HUDEP-2 (cell line): ENCODE data around the gene SLC46A1.

ENCODE experiments used
- DNase-seq, 76 experiments: peaks; one replicate each; lab custom pipeline; 2025; ENCODE audit not compliant: unreplicated experiment in 76 of 76; lab: John Stamatoyannopoulos, UW

Gene SLC46A1

GRCh38 chr17:28385037-28385400, 21.0 kb downstream of the SLC46A1 start:
- DNase-seq: no peak

DNA sequence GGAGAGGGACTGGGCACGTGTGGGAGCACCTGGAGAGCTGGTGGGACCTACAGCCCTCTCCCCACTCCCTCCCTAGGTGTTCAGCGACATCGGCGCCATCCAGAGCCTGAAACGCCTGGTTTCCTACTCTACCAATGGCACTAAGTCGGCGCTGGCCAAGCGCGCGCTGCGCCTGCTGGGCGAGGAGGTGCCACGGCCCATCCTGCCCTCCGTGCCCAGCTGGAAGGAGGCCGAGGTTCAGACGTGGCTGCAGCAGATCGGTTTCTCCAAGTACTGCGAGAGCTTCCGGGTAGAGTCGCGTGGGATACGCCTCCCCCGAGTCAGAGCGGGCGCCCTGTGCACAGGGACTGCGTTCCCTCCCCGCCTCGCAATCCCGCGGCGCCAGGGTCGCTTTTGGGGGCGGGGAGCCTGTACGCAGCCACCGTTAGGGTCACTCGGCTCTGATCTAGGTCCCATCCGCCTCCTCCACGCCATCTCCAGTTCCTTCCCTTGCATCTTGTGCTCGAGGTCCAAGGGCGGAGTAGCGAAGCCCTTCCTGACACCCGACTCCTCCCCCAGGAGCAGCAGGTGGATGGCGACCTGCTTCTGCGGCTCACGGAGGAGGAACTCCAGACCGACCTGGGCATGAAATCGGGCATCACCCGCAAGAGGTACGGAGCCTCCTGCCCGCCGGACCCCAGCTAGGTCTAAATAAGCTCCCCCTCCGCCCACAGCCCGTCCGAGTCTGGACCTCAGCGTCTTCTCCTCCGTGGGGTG, 21.6 kb downstream of the SLC46A1 start:
- peak in 24 of 76 experiments; percentile 4 to 53 (median 22) for DNase-seq

- peak in 20 of 76 experiments; percentile 4 to 35 (median 16) for DNase-seq
These were observed 24.7 kb downstream of the SLC46A1 start for GRCh38 chr17:28381141-28381825.

DNA sequence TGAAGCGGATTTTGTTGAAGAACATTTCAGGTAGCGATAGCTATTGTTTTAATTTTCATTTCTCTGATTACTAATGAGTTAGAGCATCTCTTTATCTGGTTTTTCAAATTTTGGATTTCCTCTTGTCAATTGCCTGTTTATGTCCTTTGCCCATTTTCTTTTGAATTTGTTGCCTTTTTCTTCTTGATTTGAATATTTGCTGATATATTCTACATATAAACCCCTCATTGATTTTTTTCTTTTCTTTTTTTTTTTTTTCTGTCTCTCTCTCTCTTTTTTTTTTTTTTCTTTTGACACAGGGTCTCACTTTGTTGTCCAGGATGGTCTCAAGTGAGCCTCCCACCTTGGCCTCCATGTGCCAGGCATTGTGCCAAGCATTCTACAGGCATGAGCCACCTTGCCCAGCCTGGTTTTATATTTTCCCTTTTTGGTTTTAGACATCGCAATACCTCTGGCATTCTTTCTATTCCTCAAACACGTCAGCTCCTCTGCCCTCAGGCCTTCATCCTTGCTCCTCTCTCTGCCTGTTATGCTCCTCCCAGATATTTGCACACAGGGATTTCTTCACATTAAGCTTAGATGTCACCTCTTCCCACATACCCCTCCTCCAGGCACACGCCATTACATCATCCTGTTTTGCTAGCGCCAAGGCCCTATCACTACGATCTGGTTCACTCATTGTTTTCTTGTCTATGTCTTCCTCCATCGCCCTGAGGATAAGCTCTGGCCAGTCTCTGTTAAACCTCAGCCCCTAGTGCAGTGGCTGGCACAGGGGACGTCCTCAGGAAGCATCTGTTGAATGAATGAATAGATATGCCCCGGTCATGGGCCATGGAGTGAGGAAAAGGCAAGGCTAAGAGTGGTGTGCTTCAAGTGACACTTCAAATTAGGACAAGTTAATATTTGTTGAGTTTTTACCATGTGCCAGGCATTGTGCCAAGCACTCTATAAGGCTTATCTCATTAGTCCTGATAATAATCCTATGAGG, 25.9 kb downstream of the SLC46A1 start:
- no peak for DNase-seq

GRCh38 chr17:28372945-28373274, 33.1 kb downstream of the SLC46A1 start:
- no peak for DNase-seq

GRCh38 chr17:28372203-28372944, 33.6 kb downstream of the SLC46A1 start:
- no peak for DNase-seq

- DNase-seq: peak in 30 of 76 experiments; percentile 8 to 59 (median 28)
These were observed 34.5 kb downstream of the SLC46A1 start, which contains the start of gene SARM1 for GRCh38 chr17:28371245-28372202. SARM1 (plus strand) TSS chr17:28371694; CDS start chr17:28372033, 339 bp downstream.

DNA sequence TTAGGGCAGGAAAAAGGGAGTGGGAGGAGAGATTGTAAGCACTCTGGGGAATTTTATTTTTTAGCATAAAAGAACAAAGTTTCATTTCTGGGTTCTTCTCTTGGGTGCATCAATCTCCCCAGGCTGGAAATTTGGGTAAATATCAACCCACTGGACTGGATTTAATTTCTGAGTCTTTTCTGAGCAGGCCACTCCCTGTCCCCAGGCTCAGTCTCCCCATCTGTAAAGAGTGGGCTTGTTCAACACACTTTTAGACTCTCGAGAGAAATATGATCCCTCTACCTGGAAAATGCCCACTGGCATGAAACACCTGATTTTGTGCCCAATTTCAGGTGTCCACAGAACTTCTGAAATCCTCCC, 35.3 kb downstream of the SLC46A1 start:
- no peak for DNase-seq

GRCh38 chr17:28370035-28370743, 35.8 kb downstream of the SLC46A1 start, which contains the start of gene VTN:
VTN (minus strand) TSS chr17:28370307; CDS start chr17:28370203, 104 bp downstream.
- peak in 1 of 76 experiments; percentile 10 for DNase-seq

GRCh38 chr17:28369684-28370034, 36.4 kb downstream of the SLC46A1 start:
- no peak for DNase-seq

- no peak for DNase-seq
These were observed 36.9 kb downstream of the SLC46A1 start for GRCh38 chr17:28368915-28369683.

GRCh38 chr17:28368306-28368831, 37.6 kb downstream of the SLC46A1 start:
- no peak for DNase-seq

GRCh38 chr17:28367641-28368305, 38.2 kb downstream of the SLC46A1 start:
- DNase-seq: no peak

DNA sequence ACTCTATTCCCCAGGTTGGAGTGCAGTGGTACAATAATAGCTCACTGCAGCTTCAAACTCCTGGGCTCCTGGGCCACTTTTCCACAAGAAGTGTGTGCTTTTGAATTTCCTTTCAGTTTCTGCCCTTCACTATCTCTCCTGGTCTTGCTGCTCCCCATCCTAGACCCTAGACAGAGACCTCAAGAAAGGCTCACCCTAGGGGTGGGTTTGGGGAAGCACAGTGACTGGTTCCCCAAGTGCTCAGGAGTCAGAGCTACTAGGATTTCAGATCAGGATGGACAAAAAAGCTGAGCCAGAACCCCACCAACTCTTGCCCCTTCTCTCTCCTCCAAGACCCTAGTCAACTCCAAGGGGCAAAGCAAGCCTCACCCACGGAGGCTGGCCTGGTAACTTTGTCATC, 39.4 kb downstream of the SLC46A1 start:
- DNase-seq: no peak

DNA sequence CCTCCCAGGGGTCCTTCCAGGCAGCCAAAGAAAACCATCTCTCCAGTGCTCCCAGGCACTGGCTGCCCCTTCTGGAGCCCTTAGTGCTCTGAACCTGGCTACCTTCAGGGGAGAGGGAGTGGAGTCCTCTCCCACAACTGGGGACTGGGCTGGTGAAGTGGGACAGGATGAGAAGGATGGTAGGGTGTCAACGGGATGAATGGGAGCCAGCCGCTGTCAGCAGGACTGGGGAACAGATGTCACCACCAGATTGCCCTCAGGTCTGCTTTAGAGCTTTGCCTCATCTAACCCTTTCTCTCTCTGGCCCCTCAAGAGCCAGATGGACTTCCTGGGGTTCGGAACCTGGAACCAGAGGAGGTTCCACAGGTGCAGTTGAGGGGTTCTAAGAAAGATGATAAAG, 40.5 kb downstream of the SLC46A1 start:
- no peak for DNase-seq

DNA sequence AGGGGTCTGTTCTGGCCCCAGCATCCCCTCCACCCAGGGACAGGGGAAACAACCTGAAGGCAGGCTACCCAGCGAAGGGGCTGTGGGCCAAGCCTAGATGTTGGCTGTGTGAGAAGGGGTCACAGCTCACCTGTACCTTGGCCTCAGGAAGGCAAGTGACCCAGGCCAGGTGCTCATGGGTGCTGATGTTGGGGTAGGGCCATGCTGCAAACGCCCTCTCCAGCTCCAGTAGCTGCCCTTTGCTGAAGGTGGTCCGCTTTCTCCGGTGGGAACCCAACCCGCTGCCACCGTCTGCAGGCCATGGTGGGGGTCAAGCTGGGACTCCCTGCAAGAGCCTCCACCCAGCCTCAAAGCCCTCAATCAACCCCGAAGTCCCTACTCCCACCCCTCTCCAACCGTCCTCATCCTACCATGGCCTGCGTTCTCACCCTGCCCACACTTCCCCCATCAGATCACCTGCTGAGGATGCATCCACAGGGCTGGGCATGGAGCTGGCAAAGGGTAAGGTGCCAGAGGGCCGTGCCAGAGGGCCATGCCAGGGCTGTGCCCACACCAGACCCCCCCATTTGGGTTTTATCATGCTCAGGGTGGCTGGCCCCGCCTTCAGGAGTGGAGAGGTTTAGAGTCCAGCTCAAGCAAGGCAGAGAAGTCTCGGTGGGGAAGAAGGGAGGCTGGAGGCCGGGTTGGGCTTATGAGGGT, 41.2 kb downstream of the SLC46A1 start, which contains the start of gene SEBOX:
Gene SEBOX (minus strand): TSS at position 535 of the 699 bp plus-strand sequence. CDS start 48 bp downstream, at position 487.
- no peak for DNase-seq
